DMS 273 treated with DMSO at 0.1 percent for 48 hours (cell line): Measurements from ENCODE around the gene ZNF292.
"Not testable (repeated sequence)": the region's sequence is repeated elsewhere in the genome, so short reads cannot be mapped to it uniquely, and the experiment has no call there.

Source experiments
- DNase-seq: peaks from one replicate; lab custom pipeline; 2025; lab: John Stamatoyannopoulos, UW

Gene ZNF292

DNA sequence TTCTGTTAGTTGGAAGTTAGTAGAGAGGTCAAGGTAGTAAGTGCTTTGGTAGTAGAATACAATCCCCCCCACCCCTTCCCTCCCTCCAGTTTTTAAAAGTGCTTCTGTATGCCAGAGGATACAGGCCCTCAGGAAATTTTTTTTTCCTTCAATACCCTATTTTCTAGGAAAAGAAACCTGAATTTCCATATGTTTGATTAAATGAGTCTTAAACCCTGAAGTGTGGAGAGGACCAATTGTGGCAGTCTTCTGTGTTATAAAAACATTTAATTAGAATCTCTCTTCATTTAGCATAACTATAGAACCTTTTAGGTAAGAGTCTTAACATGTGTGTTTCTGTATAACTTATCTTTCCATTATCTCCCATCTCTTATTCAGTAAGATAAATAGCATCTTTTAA is 59.5 kb downstream of the ZNF292 start:
- no peak for DNase-seq

DNA sequence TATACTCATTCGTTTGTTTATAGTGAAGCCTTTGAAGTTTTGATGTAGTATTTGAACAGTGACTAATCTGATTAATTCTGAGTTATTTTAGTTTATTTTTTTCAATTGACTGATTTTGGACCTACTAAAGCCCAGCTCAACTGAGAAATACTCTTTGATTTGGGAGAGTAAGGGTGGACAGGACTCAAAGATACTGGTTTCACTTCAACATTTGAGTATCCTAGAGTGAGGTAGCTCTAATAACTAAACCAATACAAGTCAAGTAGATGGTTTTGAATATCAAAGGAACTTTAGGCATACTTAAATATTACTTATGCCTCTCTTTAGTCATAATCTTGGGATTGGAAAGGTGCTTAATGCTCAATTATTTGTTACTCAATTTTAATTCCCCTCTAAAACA is 65.6 kb downstream of the ZNF292 start:
- no peak for DNase-seq

- no peak for DNase-seq
These were observed 67.3 kb downstream of the ZNF292 start for GRCh38 chr6:87222676-87223075.

- no peak for DNase-seq
These were observed 69.6 kb downstream of the ZNF292 start for GRCh38 chr6:87224971-87225370.

GRCh38 chr6:87225511-87225910 is 70.1 kb downstream of the ZNF292 start:
- DNase-seq = no peak

- DNase-seq = no peak
These were observed 70.6 kb downstream of the ZNF292 start for GRCh38 chr6:87225937-87226336.

DNA sequence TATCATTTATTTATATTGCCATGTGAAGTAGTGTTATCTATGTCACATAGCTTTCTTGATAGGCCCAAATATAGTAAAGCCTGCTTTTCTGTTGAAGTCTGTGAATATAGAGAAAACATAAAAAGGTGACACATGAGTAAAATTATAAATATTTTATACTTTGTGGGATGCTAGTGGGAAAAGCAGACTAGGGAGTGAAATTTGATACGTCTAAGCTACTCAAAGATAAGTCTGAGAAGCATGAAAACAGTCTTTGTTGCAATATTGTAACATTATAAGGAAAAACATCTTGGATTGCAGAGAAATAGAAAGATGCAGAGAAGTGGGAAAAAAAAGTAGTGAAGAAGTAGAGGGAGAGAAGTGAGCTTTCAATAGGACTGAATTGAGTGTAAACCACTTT is 75.4 kb downstream of the ZNF292 start:
- no peak for DNase-seq

DNA sequence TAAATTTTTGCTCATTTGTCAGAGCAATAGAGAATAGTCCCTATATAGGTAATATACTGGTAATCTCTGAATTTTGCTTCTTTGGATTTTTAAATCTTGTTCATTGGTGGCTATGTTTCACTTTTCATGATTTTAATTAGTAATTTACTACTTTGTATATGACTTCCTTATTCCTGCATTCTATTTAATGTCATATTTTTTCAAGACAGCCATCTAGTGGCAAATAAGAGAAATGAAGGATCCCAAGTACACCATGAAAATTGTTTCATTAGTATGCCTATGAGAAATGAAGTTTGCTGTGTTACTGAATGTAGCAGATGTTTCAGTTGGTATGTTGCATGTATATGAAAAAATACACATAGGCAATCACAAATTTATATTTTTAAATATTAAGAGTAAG is 82.4 kb downstream of the ZNF292 start:
- no peak for DNase-seq

DNA sequence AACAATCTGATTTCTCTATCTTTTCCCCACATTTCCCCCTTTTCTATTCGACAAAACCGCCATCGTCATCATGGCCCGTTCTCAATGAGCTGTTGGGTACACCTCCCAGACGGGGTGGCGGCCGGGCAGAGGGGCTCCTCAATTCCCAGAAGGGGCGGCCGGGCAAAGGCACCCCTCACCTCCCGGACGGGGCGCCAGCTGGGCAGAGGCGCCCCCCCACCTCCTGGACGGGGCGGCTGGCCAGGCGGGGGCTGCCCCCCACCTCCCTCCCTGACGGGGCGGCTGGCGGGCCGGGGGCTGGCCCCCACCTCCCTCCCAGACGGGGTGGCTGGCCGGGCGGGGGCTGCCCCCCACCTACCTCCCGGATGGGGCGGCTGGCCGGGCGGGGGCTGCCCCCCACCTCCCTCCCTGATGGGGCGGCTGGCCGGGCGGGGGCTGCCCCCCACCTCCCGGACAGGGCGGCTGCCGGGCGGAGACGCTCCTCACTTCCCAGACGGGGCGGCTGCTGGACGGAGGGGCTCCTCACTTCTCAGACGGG is 83.8 kb downstream of the ZNF292 start:
- DNase-seq = not testable (repeated sequence)

DNA sequence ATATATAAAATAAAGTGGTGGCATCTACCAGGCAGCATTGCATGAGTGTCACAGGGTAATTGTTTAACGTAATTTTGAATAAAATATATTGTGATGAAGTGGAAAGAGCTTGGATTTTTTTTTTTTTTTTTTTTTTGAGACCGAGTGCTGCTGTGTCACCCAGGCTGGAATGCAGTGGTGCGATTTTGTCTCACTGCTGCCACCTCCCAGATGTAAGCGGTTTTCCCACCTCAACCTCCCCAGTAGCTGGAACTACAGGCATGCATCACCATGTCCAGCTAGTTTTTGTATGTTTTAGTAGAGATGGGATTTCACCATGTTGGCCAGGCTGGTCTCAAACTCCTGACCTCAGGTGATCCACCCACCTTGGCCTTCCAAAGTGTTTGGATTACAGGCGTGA is 85.9 kb downstream of the ZNF292 start:
- DNase-seq = no peak

DNA sequence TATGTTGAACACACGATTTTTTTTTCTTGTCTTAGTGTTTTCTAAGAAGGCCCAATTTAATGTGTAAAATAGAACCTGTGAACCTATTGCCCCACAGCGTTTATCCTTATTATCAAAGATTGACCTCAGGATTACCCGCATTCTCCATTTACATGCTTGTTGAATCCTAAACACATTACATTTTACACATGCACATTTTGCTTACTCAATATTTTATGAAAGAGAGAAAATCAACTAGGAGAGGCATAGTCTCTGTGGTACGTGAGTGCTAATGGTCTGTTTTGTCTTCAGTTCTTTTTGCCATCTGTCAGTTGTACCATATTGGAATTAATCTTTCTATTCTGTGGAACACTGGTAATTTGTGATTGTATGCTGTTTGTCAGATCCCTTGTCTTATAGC is 86.9 kb downstream of the ZNF292 start:
- DNase-seq = no peak

DNA sequence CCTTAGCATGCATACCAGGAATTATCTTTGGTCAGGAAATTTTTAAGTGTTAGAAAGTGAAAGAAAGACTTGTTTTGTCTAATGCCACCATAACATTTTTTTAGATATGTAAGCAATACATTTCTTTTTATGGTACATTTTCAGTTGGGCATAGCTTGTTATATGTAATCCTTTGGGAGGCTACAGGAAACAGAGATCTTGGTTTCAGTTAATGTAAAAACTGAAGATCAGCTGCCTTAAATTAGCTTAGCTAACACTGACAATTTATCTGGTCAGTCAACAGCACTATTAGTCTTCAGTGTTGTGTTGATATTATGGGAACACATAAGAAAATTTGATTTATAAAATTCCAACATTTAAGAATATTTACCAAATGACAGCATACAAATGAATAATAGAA is 88.4 kb downstream of the ZNF292 start:
- DNase-seq = no peak

GRCh38 chr6:87244380-87244779 is 89.0 kb downstream of the ZNF292 start:
- DNase-seq = no peak

- no peak for DNase-seq
These were observed 94.7 kb downstream of the ZNF292 start for GRCh38 chr6:87250019-87250418.

- no peak for DNase-seq
These were observed 95.9 kb downstream of the ZNF292 start for GRCh38 chr6:87251225-87251624.

DNA sequence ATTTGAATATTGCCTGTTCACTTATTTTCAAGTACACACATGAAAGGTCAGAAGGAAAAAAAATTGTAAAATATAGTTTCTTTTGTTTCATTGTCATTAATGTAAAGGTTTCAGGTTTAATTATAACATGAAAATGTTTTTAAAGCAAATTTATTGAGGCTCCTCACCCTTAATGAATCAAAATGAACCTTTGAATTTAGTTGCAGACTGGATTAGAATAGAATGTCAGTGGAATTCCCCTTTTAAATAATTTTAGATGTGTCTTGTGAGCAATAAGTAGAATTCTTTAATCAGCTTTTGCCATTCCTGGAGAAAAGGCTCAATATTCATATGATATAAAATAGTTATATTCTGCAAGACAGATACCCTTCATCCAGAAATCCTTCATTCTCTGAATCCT is 96.4 kb downstream of the ZNF292 start:
- DNase-seq = no peak

DNA sequence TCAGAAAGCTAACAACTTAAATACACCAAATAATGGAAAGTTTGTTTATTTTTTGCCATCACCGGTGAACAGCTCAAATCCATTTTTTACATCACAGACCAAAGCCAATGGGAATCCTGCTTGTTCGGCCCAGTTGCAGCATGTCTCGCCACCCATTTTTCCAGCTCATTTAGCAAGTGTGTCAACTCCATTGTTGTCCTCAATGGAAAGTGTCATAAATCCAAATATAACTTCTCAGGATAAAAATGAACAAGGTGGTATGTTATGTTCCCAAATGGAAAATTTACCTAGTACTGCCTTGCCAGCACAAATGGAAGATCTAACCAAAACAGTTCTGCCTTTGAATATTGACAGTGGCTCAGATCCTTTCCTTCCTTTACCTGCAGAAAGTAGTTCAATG is 101.7 kb downstream of the ZNF292 start:
- no peak for DNase-seq

DNA sequence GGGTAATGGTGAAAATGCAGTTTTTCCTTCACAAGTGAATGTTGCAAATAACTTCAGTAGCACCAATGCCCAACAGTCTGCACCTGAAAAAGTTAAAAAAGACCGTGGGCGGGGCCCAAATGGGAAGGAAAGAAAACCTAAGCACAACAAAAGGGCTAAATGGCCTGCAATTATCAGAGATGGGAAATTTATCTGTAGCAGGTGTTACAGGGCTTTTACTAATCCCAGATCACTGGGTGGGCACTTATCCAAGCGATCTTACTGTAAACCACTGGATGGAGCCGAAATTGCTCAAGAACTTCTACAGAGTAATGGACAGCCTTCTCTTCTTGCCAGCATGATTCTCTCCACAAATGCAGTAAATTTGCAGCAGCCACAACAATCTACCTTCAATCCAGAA is 102.2 kb downstream of the ZNF292 start:
- no peak for DNase-seq

DNA sequence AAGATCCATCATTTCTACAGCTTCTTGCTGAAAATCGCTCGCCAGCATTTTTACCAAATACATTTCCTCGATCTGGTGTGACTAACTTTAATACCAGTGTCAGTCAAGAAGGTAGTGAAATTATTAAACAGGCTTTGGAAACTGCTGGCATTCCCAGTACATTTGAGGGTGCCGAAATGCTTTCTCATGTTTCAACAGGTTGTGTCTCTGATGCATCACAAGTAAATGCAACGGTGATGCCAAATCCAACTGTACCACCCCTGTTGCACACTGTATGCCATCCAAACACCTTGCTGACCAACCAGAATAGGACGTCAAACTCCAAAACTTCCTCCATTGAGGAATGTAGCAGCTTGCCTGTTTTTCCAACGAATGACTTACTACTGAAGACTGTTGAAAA is 102.6 kb downstream of the ZNF292 start:
- DNase-seq = no peak

GRCh38 chr6:87259791-87260190 is 104.4 kb downstream of the ZNF292 start:
- no peak for DNase-seq

DNA sequence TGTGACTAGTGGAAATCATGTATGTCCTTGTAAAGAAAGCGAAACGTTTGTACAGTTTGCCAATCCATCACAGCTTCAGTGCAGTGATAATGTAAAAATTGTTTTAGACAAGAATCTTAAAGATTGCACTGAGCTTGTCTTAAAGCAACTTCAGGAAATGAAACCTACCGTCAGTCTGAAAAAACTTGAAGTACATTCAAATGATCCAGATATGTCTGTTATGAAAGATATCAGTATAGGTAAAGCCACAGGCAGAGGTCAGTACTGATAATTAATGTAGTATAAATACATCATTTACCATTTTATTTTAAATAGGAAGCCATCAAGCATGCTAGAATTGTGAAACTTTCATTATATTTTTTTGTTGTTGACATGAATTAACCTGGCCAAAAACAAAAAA is 106.2 kb downstream of the ZNF292 start:
- DNase-seq = no peak

- no peak for DNase-seq
These were observed 109.1 kb downstream of the ZNF292 start for GRCh38 chr6:87264481-87264880.

- DNase-seq = no peak
These were observed 119.4 kb downstream of the ZNF292 start for GRCh38 chr6:87274660-87275274.

DNA sequence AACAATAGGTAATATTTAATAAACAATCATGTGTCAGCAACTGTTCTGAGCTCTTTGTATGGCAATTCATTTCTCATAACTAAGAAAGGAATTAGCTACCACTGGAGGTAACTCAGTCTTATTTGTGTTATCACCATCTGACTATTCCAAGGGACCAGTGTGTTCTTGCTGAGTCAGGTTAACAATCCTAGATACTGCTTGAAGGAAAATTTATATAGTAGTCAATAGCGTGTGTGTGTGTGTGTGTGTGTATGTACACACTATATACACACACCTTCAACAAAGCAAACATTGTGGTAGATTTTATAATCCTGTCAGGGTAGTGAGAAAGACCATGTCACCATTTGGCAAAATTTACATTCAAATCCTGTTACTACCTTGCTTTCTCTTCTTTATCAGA is 121.3 kb downstream of the ZNF292 start:
- no peak for DNase-seq

GRCh38 chr6:87277123-87277522 is 121.8 kb downstream of the ZNF292 start:
- DNase-seq = no peak
